PFSK-1 (cell line): Measurements from ENCODE around the gene MYO1E.

Source experiments
- FOXP2 ChIP-seq: optimal IDR thresholded peaks from 2 replicates; pipeline ENCODE3; 2011; ENCODE audit warnings: borderline replicate concordance, control low read depth, inconsistent platforms; ENCODE audit not compliant: insufficient read depth; ENCODE audit errors: extremely low read length, extremely low read depth
- POLR2AphosphoS5 ChIP-seq: IDR thresholded peaks from 2 replicates; pipeline ENCODE4 v1.6.1; 2012; ENCODE audit warnings: low read depth, mild to moderate bottlenecking, control low read depth, low read length, moderate library complexity
- REST ChIP-seq, 2 experiments: IDR thresholded peaks; 2 replicates each; pipeline versions ENCODE4 v1.6.1 to v1.8.0; 2011 to 2012; ENCODE audit warnings: low read depth in 2 of 2, low read length in 2 of 2, control low read depth in 1 of 2, inconsistent platforms in 1 of 2, mild to moderate bottlenecking in 1 of 2, moderate library complexity in 1 of 2; ENCODE audit not compliant: insufficient read depth in 1 of 2
- SIN3A ChIP-seq: IDR thresholded peaks from 2 replicates; pipeline ENCODE4 v1.6.1; 2012; ENCODE audit warnings: mild to moderate bottlenecking, low read length, moderate library complexity, borderline replicate concordance; ENCODE audit not compliant: insufficient read depth

GRCh38 chr15:59283717-59284391 is 88.8 kb downstream of the MYO1E start:
- no peak for TF ChIP-seq POLR2AphosphoS5
- TF ChIP-seq REST (IDR thresholded peaks at IDR 0.05; ENCODE audit: insufficient read depth in 1 of 2, low read depth in 2 of 2, low read length in 2 of 2), result no peak
- TF ChIP-seq FOXP2, result no peak
- no peak for TF ChIP-seq SIN3A
